Ovary (tissue), 3 donors: ENCODE measurements around the gene RAET1G.
"Not testable (repeated sequence)": the region's sequence is repeated elsewhere in the genome, so short reads cannot be mapped to it uniquely, and the experiment has no call there.

ENCODE experiments used
- CTCF ChIP-seq, 3 donors: fragments of 450-650 bp in 2 of 3; fragments of 200-600 bp in 1 of 3; IDR thresholded peaks; one replicate each; pipeline versions ENCODE4 v1.5.1 to v1.8.0; 2016 to 2022; ENCODE audit warnings: antibody characterized with exemption in 3 of 3, mild to moderate bottlenecking in 1 of 3
- POLR2A ChIP-seq: fragments of 450-650 bp; IDR thresholded peaks from one replicate; pipeline ENCODE4 v1.6.1; 2017; ENCODE audit warnings: antibody characterized with exemption, mild to moderate bottlenecking, moderate library complexity
- donor health status: DM: no; HTN: no; CAD: no.

DNA sequence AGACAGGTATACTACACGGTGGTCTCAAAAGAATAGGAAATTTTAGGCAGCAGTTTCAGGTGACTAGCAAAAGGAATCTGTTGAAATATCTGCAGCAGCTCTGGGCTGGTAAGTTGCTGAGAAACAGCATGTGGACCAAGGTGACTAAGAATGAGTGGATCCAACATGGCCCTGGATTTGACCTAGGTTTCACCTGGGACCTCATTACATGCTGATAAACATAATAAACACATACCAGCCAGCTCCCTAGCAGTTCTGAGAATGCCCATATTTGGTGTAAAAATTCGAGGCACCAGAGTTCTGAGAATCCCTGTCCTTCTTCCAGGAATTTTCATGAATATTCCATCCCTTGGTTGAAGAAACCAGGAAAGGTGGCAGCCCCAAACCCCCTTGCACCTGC lies 30.5 kb upstream of the RAET1G start:
- not testable (repeated sequence) for TF ChIP-seq CTCF (IDR thresholded peaks at IDR 0.05); POLR2A
